HG03354 (cell line): ENCODE data around the gene PANK2.
"Not testable (repeated sequence)": the region's sequence is repeated elsewhere in the genome, so short reads cannot be mapped to it uniquely, and the experiment has no call there.

Experiments
- ATAC-seq: cut with Tn5 transposase; IDR thresholded peaks from one replicate; pipeline ENCODE4 v1.9.1; 2021; ENCODE audit warnings: mild to moderate bottlenecking; ENCODE audit not compliant: unreplicated experiment, poor library complexity, severe bottlenecking

The PANK2 gene

GRCh38 chr20:3898181-3898580 lies 9.0 kb downstream of the PANK2 start:
- not testable (repeated sequence) for ATAC-seq

GRCh38 chr20:3898639-3899038 lies 9.5 kb downstream of the PANK2 start:
- no peak for ATAC-seq

GRCh38 chr20:3900187-3900604 lies 11.0 kb downstream of the PANK2 start:
- no peak for ATAC-seq

- ATAC-seq, result no peak
These were observed 12.0 kb downstream of the PANK2 start for GRCh38 chr20:3901028-3901705.

GRCh38 chr20:3901706-3902440 lies 12.7 kb downstream of the PANK2 start:
- no peak for ATAC-seq

- ATAC-seq, result no peak
These were observed 13.3 kb downstream of the PANK2 start for GRCh38 chr20:3902446-3902845.

GRCh38 chr20:3904224-3904623 lies 15.0 kb downstream of the PANK2 start:
- no peak for ATAC-seq

GRCh38 chr20:3904857-3905256 lies 15.7 kb downstream of the PANK2 start:
- ATAC-seq, result no peak

- ATAC-seq, result peak; percentile 85
These were observed 17.8 kb downstream of the PANK2 start for GRCh38 chr20:3906744-3907721.

- no peak for ATAC-seq
These were observed 19.5 kb downstream of the PANK2 start for GRCh38 chr20:3908667-3909066.

GRCh38 chr20:3909952-3910366 lies 20.8 kb downstream of the PANK2 start:
- no peak for ATAC-seq

- ATAC-seq, result no peak
These were observed 21.7 kb downstream of the PANK2 start for GRCh38 chr20:3910853-3911252.

GRCh38 chr20:3911956-3912355 lies 22.8 kb downstream of the PANK2 start:
- no peak for ATAC-seq

GRCh38 chr20:3914446-3914845 lies 25.3 kb downstream of the PANK2 start:
- ATAC-seq, result no peak

- ATAC-seq, result no peak
These were observed 26.5 kb downstream of the PANK2 start for GRCh38 chr20:3915691-3916090.

GRCh38 chr20:3916364-3916763 lies 27.2 kb downstream of the PANK2 start:
- no peak for ATAC-seq

- ATAC-seq, result no peak
These were observed 30.2 kb downstream of the PANK2 start for GRCh38 chr20:3919352-3919751.

- no peak for ATAC-seq
These were observed 33.2 kb downstream of the PANK2 start for GRCh38 chr20:3922223-3922982.

- no peak for ATAC-seq
These were observed 33.8 kb downstream of the PANK2 start for GRCh38 chr20:3922983-3923339.

GRCh38 chr20:3923818-3924217 lies 34.6 kb downstream of the PANK2 start:
- ATAC-seq, result no peak
